Activated CD4-positive, alpha-beta memory T cell treated with anti-CD3 and anti-CD28 coated beads for 36 hours (primary cell): ENCODE results near the gene ARHGEF4. TPM values are rescaled to one million over a fixed set of nuclear protein-coding genes. Genes with fewer than 3 reads are reported as not detected.

Experiments
- CTCF ChIA-PET: fragments of 350-600 bp; sonication (Branson Sonifier 250); formaldehyde crosslinking; loops from one replicate; lab custom pipeline; 2021; ENCODE audit warnings: antibody characterized with exemption, inconsistent platforms; lab: Charles Lee
- POLR2A ChIA-PET: fragments of 350-600 bp; sonication (Branson Sonifier 250); formaldehyde crosslinking; loops from one replicate; lab custom pipeline; 2021; ENCODE audit warnings: antibody characterized with exemption; lab: Charles Lee
- DNase-seq: peaks from one replicate; pipeline ENCODE4 v3.0.0-alpha.2; 2020
- H3K27ac Mint-ChIP-seq: one replicate; pipeline ENCODE4 v1.8.0; 2021; ENCODE audit warnings: mixed read lengths
- H3K27me3 Mint-ChIP-seq: one replicate; pipeline ENCODE4 v1.8.0; 2021; ENCODE audit warnings: mixed read lengths
- H3K36me3 Mint-ChIP-seq: one replicate; pipeline ENCODE4 v1.8.0; 2021; ENCODE audit warnings: mixed read lengths
- H3K4me1 Mint-ChIP-seq: one replicate; pipeline ENCODE4 v1.8.0; 2021; ENCODE audit warnings: low read depth, mixed read lengths
- H3K4me3 Mint-ChIP-seq: one replicate; pipeline ENCODE4 v1.8.0; 2021; ENCODE audit warnings: mild to moderate bottlenecking, mixed read lengths
- H3K9me3 Mint-ChIP-seq: one replicate; pipeline ENCODE4 v1.8.0; 2021; ENCODE audit warnings: mixed read lengths
- intact Hi-C: fragments of 100-400 bp; cut with micrococcal nuclease; formaldehyde crosslinking; loops from one replicate; pipeline ENCODE4 v1.15.1; 2023
- total RNA-seq, 2 experiments: library from RNA; stranded (reverse); gene quantifications; one replicate each; pipeline ENCODE4 v1.2.3, GENCODE V29; 2021

The ARHGEF4 gene
- total RNA-seq, 2 experiments from 2014 or later, result 0.52 to 0.58 TPM

- Mint-ChIP-seq H3K27ac (no peak overlapping the region), H3K4me1 (no peaks in the 10 kb centered on the region), H3K27me3 (peaks cover 41% of the 10 kb centered on the region), H3K9me3 (no peaks in the 10 kb centered on the region), H3K4me3 (no peak overlapping the region), H3K36me3 (no peaks in the 10 kb centered on the region)
- POLR2A ChIA-PET, result interaction anchor here (1.7 kb wide), 1 partner anchor 14 kb away, joined by 6 read pairs; no protein-coding TSS in a partner anchor
- CTCF ChIA-PET, result interaction anchor here (2.0 to 3.3 kb wide), 2 partner anchors 36 to 40 kb away, joined by 6 to 17 read pairs; no protein-coding TSS in a partner anchor
- intact Hi-C loops, result loop anchor here (1.0 to 2.0 kb wide), 2 partner anchors 34 to 39 kb away; no protein-coding TSS in a partner anchor
- DNase-seq, result no peak
Observed at GRCh38 chr2:130837811-130838565, 1.3 kb downstream of the ARHGEF4 start.

DNA sequence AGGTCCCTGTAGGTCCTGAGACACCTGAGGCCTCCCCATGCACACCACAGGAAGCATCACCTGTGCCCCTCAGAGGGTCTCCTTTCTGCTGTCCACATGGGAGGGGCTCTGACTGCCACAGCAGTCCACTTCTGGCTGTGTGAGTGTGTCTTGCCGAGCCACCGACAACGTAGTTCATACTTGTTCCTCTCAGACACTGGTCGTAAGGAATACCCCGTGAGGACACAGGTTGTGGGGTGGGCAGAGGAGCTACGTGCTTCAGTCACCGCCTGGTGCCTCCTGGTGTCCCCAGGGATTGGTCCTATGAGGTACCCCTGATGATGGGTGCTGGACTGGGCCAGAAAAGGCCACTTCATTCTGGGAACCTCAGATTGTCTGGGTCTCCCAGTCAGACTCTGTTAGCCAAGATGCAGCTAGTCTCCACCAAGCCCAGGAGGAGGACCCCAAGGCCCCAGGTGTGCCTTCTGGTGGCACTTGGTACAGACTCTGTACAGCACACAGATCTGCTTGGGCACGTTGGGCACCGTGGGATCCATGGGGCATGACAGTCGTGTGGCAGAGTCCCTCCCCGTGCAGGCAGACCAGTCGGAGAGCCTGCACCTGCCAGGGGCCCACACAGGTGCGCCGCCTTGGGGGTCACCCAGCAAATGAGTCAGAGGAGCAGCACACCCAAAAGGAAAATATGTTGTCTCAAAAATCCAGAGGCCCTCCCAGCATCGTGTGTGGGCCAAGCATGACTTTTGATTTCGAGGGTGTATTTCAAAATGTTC lies 2.5 kb downstream of the ARHGEF4 start:
- POLR2A ChIA-PET, result no interaction called here
- H3K27me3 Mint-ChIP-seq, result peaks cover 42% of the 10 kb centered on the region
- H3K4me3 Mint-ChIP-seq, result no peak overlapping the region
- H3K27ac Mint-ChIP-seq, result no peak overlapping the region
- no peaks in the 10 kb centered on the region for H3K4me1 Mint-ChIP-seq
- CTCF ChIA-PET, result interaction anchor here (2.0 kb wide), 1 partner anchor 35 kb away, joined by 6 read pairs; no protein-coding TSS in a partner anchor
- H3K9me3 Mint-ChIP-seq, result no peaks in the 10 kb centered on the region
- intact Hi-C loops, result no loop called here
- DNase-seq, result no peak
- H3K36me3 Mint-ChIP-seq, result no peaks in the 10 kb centered on the region

DNA sequence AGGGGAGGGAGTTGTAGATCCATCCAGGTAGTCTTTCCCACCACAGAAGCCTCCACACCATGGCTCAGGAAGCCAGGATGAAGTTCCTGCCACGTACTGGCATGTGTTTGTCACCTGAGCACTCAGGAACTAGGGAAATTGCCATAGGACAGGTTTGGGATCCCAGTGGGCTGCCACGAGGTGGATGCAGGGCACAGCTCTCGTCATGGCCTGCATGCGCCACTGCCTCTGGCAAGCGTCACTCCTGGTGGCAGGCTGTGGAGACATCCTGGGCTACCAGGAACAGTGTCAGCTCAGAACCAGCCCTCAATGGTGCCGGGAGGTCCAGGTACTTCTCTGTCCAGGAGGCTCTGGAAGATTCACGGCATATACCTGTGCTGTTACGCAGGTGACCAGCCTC lies 3.8 kb downstream of the ARHGEF4 start:
- Mint-ChIP-seq H3K9me3 (no peaks in the 10 kb centered on the region), H3K27ac (no peak overlapping the region), H3K27me3 (peaks cover 34% of the 10 kb centered on the region), H3K4me3 (no peak overlapping the region), H3K36me3 (no peaks in the 10 kb centered on the region), H3K4me1 (no peaks in the 10 kb centered on the region)
- no peak for DNase-seq
- ChIA-PET CTCF (no interaction called here), POLR2A (no interaction called here)
- intact Hi-C loops, result no loop called here

- DNase-seq, result no peak
- H3K9me3 Mint-ChIP-seq, result no peaks in the 10 kb centered on the region
- no peaks in the 10 kb centered on the region for H3K4me1 Mint-ChIP-seq
- no peaks in the 10 kb centered on the region for H3K36me3 Mint-ChIP-seq
- intact Hi-C loops, result no loop called here
- H3K27ac Mint-ChIP-seq, result no peak overlapping the region
- ChIA-PET CTCF (no interaction called here), POLR2A (no interaction called here)
- H3K27me3 Mint-ChIP-seq, result peaks cover 30% of the 10 kb centered on the region
- H3K4me3 Mint-ChIP-seq, result no peak overlapping the region
Observed at GRCh38 chr2:130841741-130842365, 5.1 kb downstream of the ARHGEF4 start.

- intact Hi-C loops, result no loop called here
- Mint-ChIP-seq H3K4me1 (no peaks in the 10 kb centered on the region), H3K27ac (no peak overlapping the region), H3K9me3 (no peaks in the 10 kb centered on the region), H3K27me3 (peaks cover 29% of the 10 kb centered on the region), H3K4me3 (no peak overlapping the region), H3K36me3 (no peaks in the 10 kb centered on the region)
- ChIA-PET POLR2A (no interaction called here), CTCF (no interaction called here)
- no peak for DNase-seq
Observed at GRCh38 chr2:130842770-130843169, 6.1 kb downstream of the ARHGEF4 start.

- intact Hi-C loops, result no loop called here
- CTCF ChIA-PET, result no interaction called here
Observed at GRCh38 chr2:130843321-130843985, 6.7 kb downstream of the ARHGEF4 start.

DNA sequence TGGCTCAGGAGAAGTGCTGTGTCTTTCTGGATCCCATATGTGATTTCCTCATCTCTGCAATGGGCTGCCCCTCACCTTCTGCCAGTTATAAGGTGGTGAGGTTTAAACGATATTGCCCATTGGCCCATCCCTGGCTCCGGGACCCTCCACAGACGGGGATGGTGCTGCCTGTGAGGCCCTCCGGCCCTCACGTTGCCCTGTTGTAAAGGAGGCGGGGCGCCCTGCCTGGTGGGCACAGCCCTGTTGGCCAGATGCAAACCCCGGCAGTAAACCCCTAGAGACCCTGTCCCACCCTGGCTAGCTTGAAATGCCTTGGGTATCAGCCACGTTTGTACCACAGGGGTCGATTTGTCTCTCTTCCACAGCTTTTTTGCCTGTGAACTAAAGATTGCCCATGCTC lies 7.4 kb downstream of the ARHGEF4 start:
- no peak for DNase-seq
- ChIA-PET CTCF (no interaction called here), POLR2A (no interaction called here)
- H3K4me1 Mint-ChIP-seq, result no peaks in the 10 kb centered on the region
- intact Hi-C loops, result no loop called here
- H3K9me3 Mint-ChIP-seq, result no peaks in the 10 kb centered on the region
- no peak overlapping the region for H3K4me3 Mint-ChIP-seq
- no peak overlapping the region for H3K27ac Mint-ChIP-seq
- H3K27me3 Mint-ChIP-seq, result peaks cover 16% of the 10 kb centered on the region
- H3K36me3 Mint-ChIP-seq, result no peaks in the 10 kb centered on the region

More at GRCh38 chr2:130843321-130843985, 6.7 kb downstream of the ARHGEF4 start:
- Mint-ChIP-seq H3K4me1 (no peaks in the 10 kb centered on the region), H3K36me3 (no peaks in the 10 kb centered on the region), H3K27ac (no peak overlapping the region), H3K27me3 (peaks cover 23% of the 10 kb centered on the region), H3K9me3 (no peaks in the 10 kb centered on the region), H3K4me3 (no peak overlapping the region)
- no peak for DNase-seq
- POLR2A ChIA-PET, result no interaction called here

- no peaks in the 10 kb centered on the region for H3K4me1 Mint-ChIP-seq
- no peak for DNase-seq
- H3K4me3 Mint-ChIP-seq, result no peak overlapping the region
- intact Hi-C loops, result no loop called here
- no peak overlapping the region for H3K27ac Mint-ChIP-seq
- H3K27me3 Mint-ChIP-seq, result peaks cover 10% of the 10 kb centered on the region
- ChIA-PET CTCF (interaction anchor here (1.3 kb wide), 1 partner anchor 28 kb away, joined by 3 read pairs; no protein-coding TSS in a partner anchor), POLR2A (no interaction called here)
- no peaks in the 10 kb centered on the region for H3K9me3 Mint-ChIP-seq
- no peaks in the 10 kb centered on the region for H3K36me3 Mint-ChIP-seq
Observed at GRCh38 chr2:130845505-130846085, 8.9 kb downstream of the ARHGEF4 start.

DNA sequence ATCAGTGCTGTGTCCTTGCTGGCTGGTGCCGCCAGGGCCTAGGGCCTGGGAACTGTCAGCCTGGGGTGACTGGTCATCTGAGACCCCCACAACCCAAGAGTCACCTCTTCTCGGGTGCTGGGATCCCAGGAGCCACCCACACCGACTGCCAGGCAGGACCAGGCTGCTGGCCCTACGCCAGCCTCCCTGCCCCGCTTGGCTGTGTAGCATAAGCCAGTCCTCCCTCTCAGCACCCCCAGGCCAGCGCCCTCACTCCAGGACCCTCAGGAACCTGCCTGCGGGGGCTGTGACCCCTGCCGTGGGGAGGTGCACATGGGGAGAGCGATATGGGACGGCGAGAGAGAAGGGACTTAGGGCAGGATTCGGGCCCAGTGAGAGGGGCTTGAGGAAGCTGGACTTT lies 9.5 kb downstream of the ARHGEF4 start:
- no peak for DNase-seq
- no peaks in the 10 kb centered on the region for H3K4me1 Mint-ChIP-seq
- H3K27me3 Mint-ChIP-seq, result peaks cover 10% of the 10 kb centered on the region
- intact Hi-C loops, result no loop called here
- ChIA-PET CTCF (no interaction called here), POLR2A (no interaction called here)
- H3K36me3 Mint-ChIP-seq, result no peaks in the 10 kb centered on the region
- no peak overlapping the region for H3K4me3 Mint-ChIP-seq
- no peaks in the 10 kb centered on the region for H3K9me3 Mint-ChIP-seq
- no peak overlapping the region for H3K27ac Mint-ChIP-seq

DNA sequence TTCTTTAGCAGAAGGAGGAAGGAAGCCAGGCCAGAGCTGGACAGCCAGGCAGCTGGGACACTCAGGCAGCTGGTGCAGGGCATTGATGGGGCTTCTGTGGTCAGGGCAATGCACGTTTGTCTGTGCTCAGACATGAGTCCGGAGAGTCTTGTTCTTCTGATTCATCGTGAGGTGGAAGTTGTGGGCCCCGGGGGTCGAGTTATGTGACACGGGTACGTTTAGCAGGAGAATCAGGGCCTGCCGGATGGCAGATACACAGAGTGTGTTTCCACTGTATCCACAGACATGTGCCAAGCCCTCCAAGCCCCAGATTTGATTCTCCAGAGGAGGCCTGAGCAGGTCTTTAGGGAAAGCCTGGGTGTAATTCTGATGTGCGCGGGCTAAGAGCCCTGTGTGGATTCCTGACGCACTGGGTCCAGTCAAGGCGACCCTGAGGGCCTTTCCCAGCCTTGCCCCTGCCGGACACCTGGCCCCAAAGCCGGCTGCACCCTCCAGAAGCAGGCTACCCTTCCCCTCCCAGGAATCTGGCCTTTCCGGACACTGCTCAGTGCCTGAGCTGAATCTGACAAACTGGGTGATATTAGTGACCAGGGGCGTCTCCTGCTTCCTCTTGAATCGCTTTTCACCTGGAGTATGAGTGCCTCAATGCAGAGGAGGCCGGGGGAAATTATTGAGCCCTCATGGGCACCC lies 10.1 kb downstream of the ARHGEF4 start:
- ChIA-PET POLR2A (no interaction called here), CTCF (no interaction called here)
- no peaks in the 10 kb centered on the region for H3K36me3 Mint-ChIP-seq
- no peaks in the 10 kb centered on the region for H3K9me3 Mint-ChIP-seq
- no peaks in the 10 kb centered on the region for H3K4me1 Mint-ChIP-seq
- DNase-seq, result no peak
- no peak overlapping the region for H3K27ac Mint-ChIP-seq
- no peak overlapping the region for H3K4me3 Mint-ChIP-seq
- intact Hi-C loops, result no loop called here
- H3K27me3 Mint-ChIP-seq, result peaks cover 10% of the 10 kb centered on the region

DNA sequence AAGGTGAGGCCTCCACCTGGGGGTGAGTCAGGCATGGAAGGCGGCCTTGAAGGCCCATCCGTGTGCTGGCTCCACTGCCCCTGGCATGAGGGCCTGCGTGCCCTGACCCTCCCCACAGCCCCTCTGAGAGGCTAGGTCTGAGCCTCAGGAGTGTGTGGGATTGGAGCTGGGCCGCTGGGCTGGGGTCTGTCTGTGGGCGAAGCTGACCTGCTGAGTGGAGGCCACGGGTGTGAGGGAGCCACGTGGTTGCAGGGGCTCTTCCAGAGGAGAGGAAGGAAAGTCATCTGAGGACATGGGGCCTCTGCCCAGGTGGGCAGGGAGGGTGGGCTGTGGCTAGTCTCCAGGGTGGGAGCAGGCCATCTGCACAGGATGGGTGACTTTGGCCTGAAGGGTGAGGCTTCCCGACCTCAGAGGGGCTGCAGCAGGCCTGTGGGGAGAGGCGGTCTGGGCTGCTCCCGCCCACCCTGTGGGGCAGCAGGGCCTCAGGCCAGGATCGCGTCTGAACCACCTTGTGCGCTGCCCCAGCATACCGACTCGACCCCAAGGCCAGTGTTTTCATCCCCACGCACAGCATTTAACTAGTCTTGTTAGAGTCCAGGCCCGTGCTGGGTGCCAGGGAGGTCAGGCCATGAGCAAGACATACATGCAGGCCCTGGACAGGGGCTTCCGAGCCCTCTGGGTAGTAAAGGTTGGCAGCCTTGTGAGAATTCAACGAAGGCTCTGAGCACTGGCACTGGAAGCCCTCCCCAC lies 11.2 kb downstream of the ARHGEF4 start:
- H3K27me3 Mint-ChIP-seq, result peaks cover 2% of the 10 kb centered on the region
- no peak overlapping the region for H3K4me3 Mint-ChIP-seq
- no peaks in the 10 kb centered on the region for H3K36me3 Mint-ChIP-seq

More for the DNA sequence above, 11.2 kb downstream of the ARHGEF4 start:
- intact Hi-C loops, result no loop called here
- H3K9me3 Mint-ChIP-seq, result no peaks in the 10 kb centered on the region
- CTCF ChIA-PET, result no interaction called here
- no peak for DNase-seq
- no peak overlapping the region for H3K27ac Mint-ChIP-seq
- H3K4me1 Mint-ChIP-seq, result no peaks in the 10 kb centered on the region
- POLR2A ChIA-PET, result no interaction called here
